ENCODE results near the gene RIN3.

DNA sequence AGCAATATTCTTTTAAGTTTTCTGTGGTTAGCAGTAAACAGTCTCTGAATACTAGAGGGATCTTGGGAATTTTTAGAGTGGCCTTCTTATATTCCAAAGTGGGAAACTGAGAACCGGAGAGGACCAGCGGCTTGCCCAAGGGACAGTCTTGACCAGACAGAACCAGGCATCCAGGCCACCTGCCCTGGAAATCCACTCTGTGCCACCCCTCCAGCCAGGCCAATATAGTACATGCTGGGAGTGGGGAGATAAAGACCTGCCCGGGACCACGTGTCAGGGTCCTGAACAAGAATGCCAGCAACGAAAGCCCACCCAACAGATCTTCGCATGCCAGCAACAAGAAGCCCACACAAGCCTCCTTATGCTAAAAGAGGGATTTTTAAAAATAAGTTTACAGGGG, 49.4 kb upstream of the RIN3 start:
- TF ChIP-seq, protein P1, sequence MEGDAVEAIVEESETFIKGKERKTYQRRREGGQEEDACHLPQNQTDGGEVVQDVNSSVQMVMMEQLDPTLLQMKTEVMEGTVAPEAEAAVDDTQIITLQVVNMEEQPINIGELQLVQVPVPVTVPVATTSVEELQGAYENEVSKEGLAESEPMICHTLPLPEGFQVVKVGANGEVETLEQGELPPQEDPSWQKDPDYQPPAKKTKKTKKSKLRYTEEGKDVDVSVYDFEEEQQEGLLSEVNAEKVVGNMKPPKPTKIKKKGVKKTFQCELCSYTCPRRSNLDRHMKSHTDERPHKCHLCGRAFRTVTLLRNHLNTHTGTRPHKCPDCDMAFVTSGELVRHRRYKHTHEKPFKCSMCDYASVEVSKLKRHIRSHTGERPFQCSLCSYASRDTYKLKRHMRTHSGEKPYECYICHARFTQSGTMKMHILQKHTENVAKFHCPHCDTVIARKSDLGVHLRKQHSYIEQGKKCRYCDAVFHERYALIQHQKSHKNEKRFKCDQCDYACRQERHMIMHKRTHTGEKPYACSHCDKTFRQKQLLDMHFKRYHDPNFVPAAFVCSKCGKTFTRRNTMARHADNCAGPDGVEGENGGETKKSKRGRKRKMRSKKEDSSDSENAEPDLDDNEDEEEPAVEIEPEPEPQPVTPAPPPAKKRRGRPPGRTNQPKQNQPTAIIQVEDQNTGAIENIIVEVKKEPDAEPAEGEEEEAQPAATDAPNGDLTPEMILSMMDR (conservative IDR thresholded peaks at IDR 0.05; ENCODE audit: low read depth, low read length) = no peak
- TF ChIP-seq EZH2 (IDR thresholded peaks at IDR 0.05; ENCODE audit: low read length, unreplicated experiment) (no peak), EZH2phosphoT487 (IDR thresholded peaks at IDR 0.05; ENCODE audit: borderline replicate concordance, low read length) (no peak)

All from PC-3 (cell line).